PFSK-1 (cell line): Measurements from ENCODE around the gene ITGB1BP2.

Experiments used
- FOXP2 ChIP-seq: optimal IDR thresholded peaks from 2 replicates; pipeline ENCODE3; 2011; ENCODE audit warnings: borderline replicate concordance, control low read depth, inconsistent platforms; ENCODE audit not compliant: insufficient read depth; ENCODE audit errors: extremely low read length, extremely low read depth
- POLR2AphosphoS5 ChIP-seq: IDR thresholded peaks from 2 replicates; pipeline ENCODE4 v1.6.1; 2012; ENCODE audit warnings: low read depth, mild to moderate bottlenecking, control low read depth, low read length, moderate library complexity
- REST ChIP-seq, 2 experiments: IDR thresholded peaks; 2 replicates each; pipeline versions ENCODE4 v1.6.1 to v1.8.0; 2011 to 2012; ENCODE audit warnings: low read depth in 2 of 2, low read length in 2 of 2, control low read depth in 1 of 2, inconsistent platforms in 1 of 2, mild to moderate bottlenecking in 1 of 2, moderate library complexity in 1 of 2; ENCODE audit not compliant: insufficient read depth in 1 of 2
- SIN3A ChIP-seq: IDR thresholded peaks from 2 replicates; pipeline ENCODE4 v1.6.1; 2012; ENCODE audit warnings: mild to moderate bottlenecking, low read length, moderate library complexity, borderline replicate concordance; ENCODE audit not compliant: insufficient read depth
- TAF1 ChIP-seq: IDR thresholded peaks from 2 replicates; pipeline ENCODE4 v1.6.1; 2012; ENCODE audit warnings: low read length, control low read depth, borderline replicate concordance; ENCODE audit not compliant: insufficient read depth

ITGB1BP2 gene

GRCh38 chrX:71285929-71286328, 15.6 kb upstream of the ITGB1BP2 start:
- TF ChIP-seq POLR2AphosphoS5 (0 out of 2 replicates have a peak, but pooled peaks have one; percentile 12), TAF1 (no peak)

- TF ChIP-seq TAF1 (no peak), POLR2AphosphoS5 (no peak), SIN3A (no peak), REST (IDR thresholded peaks at IDR 0.05; ENCODE audit: insufficient read depth in 1 of 2, low read depth in 2 of 2, low read length in 2 of 2) (no peak), FOXP2 (no peak)
Observed at GRCh38 chrX:71291381-71291780, 10.2 kb upstream of the ITGB1BP2 start.

GRCh38 chrX:71292669-71293365, 8.7 kb upstream of the ITGB1BP2 start:
- TF ChIP-seq SIN3A, result no peak
- TF ChIP-seq POLR2AphosphoS5, result no peak
- TF ChIP-seq REST (IDR thresholded peaks at IDR 0.05; ENCODE audit: insufficient read depth in 1 of 2, low read depth in 2 of 2, low read length in 2 of 2), result no peak
- no peak for TF ChIP-seq TAF1
- TF ChIP-seq FOXP2, result no peak

- TF ChIP-seq FOXP2 (no peak), REST (IDR thresholded peaks at IDR 0.05; ENCODE audit: insufficient read depth in 1 of 2, low read depth in 2 of 2, low read length in 2 of 2) (no peak), POLR2AphosphoS5 (no peak)
Observed at GRCh38 chrX:71296806-71297205, 4.7 kb upstream of the ITGB1BP2 start.

- no peak for TF ChIP-seq TAF1
- no peak for TF ChIP-seq REST (IDR thresholded peaks at IDR 0.05; ENCODE audit: insufficient read depth in 1 of 2, low read depth in 2 of 2, low read length in 2 of 2)
- TF ChIP-seq FOXP2, result no peak
- no peak for TF ChIP-seq SIN3A
- no peak for TF ChIP-seq POLR2AphosphoS5
Observed at GRCh38 chrX:71298119-71298518, 3.4 kb upstream of the ITGB1BP2 start.
